NCI-H1048 (cell line): ENCODE data around the gene RAPGEF6.
"Not testable (repeated sequence)": the region's sequence is repeated elsewhere in the genome, so short reads cannot be mapped to it uniquely, and the experiment has no call there.

Experiments
- DNase-seq: peaks from one replicate; lab custom pipeline; 2025; lab: John Stamatoyannopoulos, UW

RAPGEF6 gene

GRCh38 chr5:131644370-131644769 is 9.3 kb upstream of the RAPGEF6 start:
- DNase-seq, result no peak

DNA sequence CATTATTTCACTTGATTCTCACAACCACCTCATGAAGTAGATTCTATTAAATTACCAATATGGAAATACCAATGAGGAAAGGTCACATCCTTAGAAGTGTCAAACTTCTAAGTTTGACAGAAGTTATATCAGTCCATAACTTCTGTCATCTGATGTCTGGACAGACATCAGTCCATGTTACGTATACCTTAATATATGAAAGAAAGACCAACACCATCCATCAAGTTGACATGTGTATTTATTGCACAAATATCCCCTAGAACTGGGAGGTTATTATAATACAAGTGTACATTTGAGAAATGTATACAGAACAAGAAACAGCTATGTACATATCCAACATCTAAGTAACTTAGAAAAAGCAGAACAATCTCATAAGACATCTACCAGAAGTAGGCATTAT is 6.5 kb upstream of the RAPGEF6 start:
- no peak for DNase-seq

DNA sequence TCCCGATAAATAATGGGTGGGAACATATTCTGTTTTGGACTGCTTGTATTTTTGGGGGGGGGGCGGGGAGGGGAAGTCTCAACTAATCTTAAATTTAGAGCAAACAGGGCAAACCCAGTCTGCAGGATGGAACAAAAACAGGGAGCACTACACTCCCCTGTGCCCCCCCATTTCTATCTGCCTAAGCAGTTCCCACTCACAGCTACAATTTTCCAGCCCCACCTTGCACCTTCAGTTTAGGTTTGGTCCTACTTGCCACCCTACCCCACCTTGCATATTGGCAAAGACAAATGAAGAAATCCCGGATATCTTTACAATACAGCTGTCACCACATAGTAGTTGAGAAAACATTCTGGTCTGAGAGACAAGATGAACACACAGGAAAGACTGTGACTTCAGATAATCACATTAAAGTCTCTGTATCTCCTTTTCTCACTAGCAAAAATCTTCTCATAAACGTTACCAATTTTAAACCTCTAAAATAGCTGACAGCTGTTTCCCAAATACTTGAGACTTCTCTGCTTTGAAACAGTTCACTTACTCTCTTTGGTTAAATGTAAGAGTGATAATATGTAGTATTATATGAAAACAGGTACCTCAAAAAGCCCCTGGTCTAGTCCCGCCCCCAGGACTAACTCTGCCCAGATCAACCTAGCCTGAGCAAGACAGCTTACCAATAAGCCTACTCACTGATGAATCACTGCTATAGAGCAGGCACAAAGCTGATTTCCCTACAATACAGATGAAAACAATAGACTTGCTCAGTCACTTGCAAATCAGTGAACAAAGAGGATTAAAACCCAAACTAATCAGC is 5.2 kb upstream of the RAPGEF6 start:
- no peak for DNase-seq

GRCh38 chr5:131639148-131639547 is 4.1 kb upstream of the RAPGEF6 start:
- no peak for DNase-seq

GRCh38 chr5:131637694-131638093 is 2.7 kb upstream of the RAPGEF6 start:
- DNase-seq, result no peak

GRCh38 chr5:131635684-131636572 is 899 bp upstream of the RAPGEF6 start:
- DNase-seq, result no peak

- DNase-seq, result no peak
These were observed 398 bp downstream of the RAPGEF6 start for GRCh38 chr5:131634666-131634995.

GRCh38 chr5:131634238-131634637 is 791 bp downstream of the RAPGEF6 start:
- DNase-seq, result no peak

DNA sequence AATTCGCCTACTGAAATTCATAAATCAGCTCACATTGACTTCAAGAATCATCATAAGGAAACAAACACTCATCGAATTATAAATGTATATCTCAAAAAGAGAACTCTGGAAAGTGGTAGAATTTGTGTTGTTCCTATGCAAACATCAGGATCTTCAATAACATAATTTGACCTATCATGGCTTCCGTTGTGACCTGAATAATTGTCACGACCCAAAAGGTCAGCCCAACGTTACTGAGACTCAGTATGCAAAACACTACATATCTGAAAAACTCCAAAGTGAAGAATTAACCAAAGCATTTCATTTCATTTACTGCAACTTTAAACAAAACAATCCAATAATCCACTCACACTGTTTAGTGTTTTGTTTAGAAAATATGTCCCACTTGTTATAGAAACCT is 1.2 kb downstream of the RAPGEF6 start:
- DNase-seq, result no peak

DNA sequence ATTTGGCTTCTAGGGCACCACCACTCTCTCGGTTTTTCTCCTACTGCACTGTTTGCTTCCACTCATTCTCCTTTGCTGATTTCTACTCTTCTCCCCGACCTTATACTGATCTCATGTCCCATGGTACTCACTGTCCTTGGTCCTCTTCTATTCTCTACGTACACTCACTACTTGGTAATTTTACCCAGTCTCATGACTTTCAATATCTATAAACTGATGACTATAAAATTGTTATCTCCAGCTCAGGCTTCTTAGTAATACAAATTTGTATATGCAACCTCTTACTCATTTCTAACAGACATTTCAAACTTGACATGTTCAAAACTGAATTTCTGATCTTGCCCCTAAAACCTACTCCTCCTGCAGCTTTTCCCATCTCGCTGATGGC is 4.1 kb downstream of the RAPGEF6 start:
- no peak for DNase-seq

- no peak for DNase-seq
These were observed 4.6 kb downstream of the RAPGEF6 start for GRCh38 chr5:131630208-131630962.

- DNase-seq, result no peak
These were observed 6.0 kb downstream of the RAPGEF6 start for GRCh38 chr5:131628990-131629389.

- no peak for DNase-seq
These were observed 7.7 kb downstream of the RAPGEF6 start for GRCh38 chr5:131627207-131627865.

DNA sequence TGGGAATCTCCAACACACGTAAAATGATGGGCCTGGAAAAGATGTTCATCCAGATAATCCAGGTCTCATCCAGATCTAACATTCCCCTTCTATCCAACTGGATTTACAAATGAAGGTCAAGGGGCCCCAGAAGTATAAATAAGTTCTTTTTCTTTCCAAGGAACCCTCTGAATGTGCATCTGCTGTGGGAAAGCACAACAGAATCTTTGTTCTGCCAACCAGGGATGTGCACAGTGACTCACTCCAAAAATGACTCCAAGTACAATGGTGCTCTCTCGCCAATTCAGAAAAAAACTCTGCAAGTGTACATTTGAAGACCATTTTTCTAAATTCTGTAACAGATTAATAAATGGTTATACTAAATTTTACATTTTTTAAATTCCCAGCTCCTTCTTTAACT is 12.4 kb downstream of the RAPGEF6 start:
- no peak for DNase-seq

- DNase-seq, result not testable (repeated sequence)
These were observed 13.9 kb downstream of the RAPGEF6 start for GRCh38 chr5:131621164-131621563.

DNA sequence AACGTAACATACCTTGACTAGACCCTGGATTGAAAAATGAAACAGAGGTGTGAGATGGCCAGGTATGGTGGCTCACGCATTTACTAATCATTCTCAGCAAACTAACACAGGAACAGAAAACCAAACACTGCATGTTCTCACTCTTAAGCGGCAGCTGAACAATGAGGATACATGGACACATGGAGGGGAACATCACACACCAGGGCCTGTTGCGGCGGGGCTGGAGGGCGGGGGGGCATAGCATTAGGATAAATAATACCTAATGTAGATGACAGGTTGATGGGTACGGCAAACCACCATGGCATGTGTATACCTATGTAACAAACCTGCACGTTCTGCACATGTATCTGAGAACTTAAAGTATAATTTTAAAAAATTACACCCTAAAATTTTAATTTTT is 15.9 kb downstream of the RAPGEF6 start:
- DNase-seq, result no peak

- DNase-seq, result no peak
These were observed 17.7 kb downstream of the RAPGEF6 start for GRCh38 chr5:131617140-131617822.

DNA sequence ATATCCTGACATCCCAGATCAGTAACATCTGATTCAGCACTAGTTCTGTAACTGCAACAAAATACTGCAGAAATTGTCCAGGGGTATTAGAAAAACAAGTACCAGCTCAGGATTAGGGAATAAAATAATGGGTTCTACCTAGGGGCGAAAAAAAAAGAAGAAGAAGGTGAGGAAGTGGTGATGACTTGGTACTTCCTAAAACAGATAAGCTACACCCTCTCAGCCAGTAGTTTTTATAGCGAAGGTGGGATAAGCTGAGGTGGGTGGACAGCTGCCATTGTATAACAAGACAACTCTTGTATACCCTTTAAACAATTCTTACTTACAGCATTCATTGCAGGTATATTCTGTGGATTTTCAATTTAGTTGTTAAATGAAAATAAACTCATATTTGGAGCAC is 19.1 kb downstream of the RAPGEF6 start:
- no peak for DNase-seq

GRCh38 chr5:131613423-131613822 is 21.6 kb downstream of the RAPGEF6 start:
- no peak for DNase-seq

DNA sequence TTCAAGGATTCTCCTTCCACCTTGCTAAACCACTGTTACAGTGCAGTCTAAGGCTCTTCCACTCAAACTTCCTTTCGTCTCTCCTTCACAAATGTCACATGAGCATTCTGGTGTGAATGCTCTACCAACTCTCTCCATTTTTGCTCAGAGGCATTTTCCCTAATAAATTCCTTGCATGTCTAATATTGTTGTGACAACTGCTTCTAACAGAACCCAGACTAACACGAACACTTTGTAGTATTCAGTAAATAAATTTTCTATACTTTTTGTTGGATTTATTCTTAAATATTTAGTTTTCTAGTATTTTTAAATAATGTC is 24.0 kb downstream of the RAPGEF6 start:
- DNase-seq, result no peak

GRCh38 chr5:131610198-131611063 is 24.6 kb downstream of the RAPGEF6 start:
- no peak for DNase-seq
